Stimulated activated CD8-positive, alpha-beta memory T cell treated with anti-CD3 and anti-CD28 coated beads, Interleukin-7, amount 100 ng/mL, for 48 hours (primary cell): ENCODE data around the gene TTLL8.

ENCODE experiments used
- DNase-seq, 2 donors: peaks; one replicate each; pipeline ENCODE4 v3.0.0-alpha.2; 2020; ENCODE audit warnings: low read depth in 1 of 2; ENCODE audit errors: extremely low read depth in 1 of 2

TTLL8 gene

GRCh38 chr22:50008151-50009040, 49.7 kb downstream of the TTLL8 start:
- DNase-seq = no peak

GRCh38 chr22:50007057-50007511, 51.0 kb downstream of the TTLL8 start:
- no peak for DNase-seq

- DNase-seq = no peak
Measured at GRCh38 chr22:50004918-50005317, 53.2 kb downstream of the TTLL8 start.

GRCh38 chr22:50002791-50003190, 55.3 kb downstream of the TTLL8 start:
- DNase-seq = no peak

GRCh38 chr22:50001388-50002231, 56.5 kb downstream of the TTLL8 start:
- no peak for DNase-seq

- DNase-seq = no peak
Measured at GRCh38 chr22:50000587-50001387, 57.3 kb downstream of the TTLL8 start.

GRCh38 chr22:49999946-50000586, 58.0 kb downstream of the TTLL8 start:
- DNase-seq = no peak

- no peak for DNase-seq
Measured at GRCh38 chr22:49999063-49999945, 58.8 kb downstream of the TTLL8 start.

GRCh38 chr22:49998718-49999062, 59.4 kb downstream of the TTLL8 start:
- no peak for DNase-seq

- DNase-seq = no peak
Measured at GRCh38 chr22:49997932-49998717, 60.0 kb downstream of the TTLL8 start.

- no peak for DNase-seq
Measured at GRCh38 chr22:49997251-49997599, 60.9 kb downstream of the TTLL8 start.

- DNase-seq = no peak
Measured at GRCh38 chr22:49996518-49997250, 61.4 kb downstream of the TTLL8 start.

- no peak for DNase-seq
Measured at GRCh38 chr22:49996119-49996517, 62.0 kb downstream of the TTLL8 start.

GRCh38 chr22:49995361-49996118, 62.6 kb downstream of the TTLL8 start:
- no peak for DNase-seq

GRCh38 chr22:49995041-49995360, 63.1 kb downstream of the TTLL8 start:
- DNase-seq = no peak

- no peak for DNase-seq
Measured at GRCh38 chr22:49994361-49995040, 63.6 kb downstream of the TTLL8 start.
